GM19328 (cell line): Measurements from ENCODE around the gene NHERF2.
A peak's percentile ranks its signal among the peaks of the same experiment; 100 is the strongest.

ENCODE experiments used
- ATAC-seq: cut with Tn5 transposase; IDR thresholded peaks from one replicate; pipeline ENCODE4 v1.9.1; 2021; ENCODE audit warnings: mild to moderate bottlenecking, moderate library complexity; ENCODE audit not compliant: unreplicated experiment

Gene NHERF2

GRCh38 chr16:2026461-2027023 lies at the start of gene NHERF2:
Gene NHERF2, plus strand, starts transcription at chr16:2026902. Its CDS starts 104 bp downstream, at chr16:2027006.
- no peak for ATAC-seq

- ATAC-seq: no peak
These were observed 49.5 kb upstream of the NHERF2 start for GRCh38 chr16:1976951-1977874.

DNA sequence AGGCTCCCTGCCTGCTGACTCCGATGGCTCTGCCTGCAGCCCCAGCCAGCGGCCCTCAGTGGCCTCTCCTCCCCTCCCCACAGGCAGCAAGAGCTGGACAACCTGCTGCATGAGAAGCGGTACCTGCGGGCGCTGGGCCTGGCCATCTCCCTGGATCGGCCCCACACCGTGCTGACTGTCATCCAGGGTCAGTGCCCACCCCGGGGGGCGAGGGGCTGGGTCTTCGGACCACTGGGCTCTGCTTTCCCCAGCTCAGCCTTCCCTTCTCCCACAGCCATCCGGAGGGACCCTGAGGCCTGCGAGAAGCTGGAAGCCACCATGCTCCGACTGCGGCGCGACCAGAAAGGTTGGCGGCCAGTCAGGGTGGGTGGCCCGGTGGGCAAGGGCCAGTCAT lies 48.8 kb upstream of the NHERF2 start:
- ATAC-seq: no peak

DNA sequence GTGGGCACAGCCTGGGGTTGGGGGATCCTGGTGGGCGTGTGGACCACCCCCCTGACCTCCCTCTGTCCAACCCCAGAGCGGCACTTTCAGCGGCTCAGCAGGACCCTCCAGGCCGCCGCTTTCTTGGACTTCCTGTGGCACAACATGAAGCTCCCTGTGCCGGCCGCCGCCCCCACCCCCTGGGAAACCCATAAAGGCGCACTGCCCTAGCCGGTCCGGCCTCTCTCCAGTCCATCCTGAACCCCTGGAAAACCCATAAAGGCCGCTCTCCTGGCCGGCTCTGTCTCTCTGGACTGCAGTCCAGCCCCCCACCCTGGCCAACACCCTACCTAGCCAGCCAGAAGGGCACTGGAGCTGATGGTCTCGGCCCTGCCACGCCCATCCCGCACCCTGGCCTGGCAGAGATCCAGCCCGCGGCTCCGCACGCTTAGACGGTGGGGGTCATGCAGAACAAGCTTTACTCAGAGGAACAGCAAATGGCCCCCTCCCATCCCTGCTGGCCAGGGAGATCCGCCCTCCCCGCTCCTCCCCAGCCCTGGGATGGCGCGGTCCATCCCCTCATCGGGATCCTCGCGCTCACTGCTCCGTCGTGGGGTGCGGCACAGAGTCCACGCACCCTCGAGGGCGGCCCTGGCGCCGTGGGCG lies 48.1 kb upstream of the NHERF2 start:
- no peak for ATAC-seq

GRCh38 chr16:1979271-1980029 lies 47.3 kb upstream of the NHERF2 start:
- ATAC-seq: no peak

- no peak for ATAC-seq
These were observed 46.5 kb upstream of the NHERF2 start for GRCh38 chr16:1980030-1980769.

DNA sequence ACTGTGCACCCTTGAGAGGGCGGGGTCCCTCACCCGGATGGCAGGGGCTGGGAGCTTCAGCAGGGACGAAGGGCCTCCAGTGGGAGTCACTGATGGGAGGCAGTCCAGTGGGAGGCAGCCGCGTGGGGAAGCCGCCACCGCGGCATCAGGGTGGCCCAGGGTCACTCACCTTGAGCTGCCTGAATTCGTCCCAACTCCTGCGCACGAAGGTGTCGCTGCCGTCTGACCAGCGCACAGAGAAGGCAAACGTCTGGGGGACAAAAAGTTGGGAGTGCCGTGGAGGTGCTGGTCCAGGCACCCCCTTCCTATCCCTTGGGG lies 46.0 kb upstream of the NHERF2 start:
- no peak for ATAC-seq

- no peak for ATAC-seq
These were observed 45.3 kb upstream of the NHERF2 start, which contains the start of gene NOXO1 for GRCh38 chr16:1981398-1981836. Gene NOXO1, minus strand, starts transcription at chr16:1981469. Its CDS starts 290 bp downstream, at chr16:1981179.

DNA sequence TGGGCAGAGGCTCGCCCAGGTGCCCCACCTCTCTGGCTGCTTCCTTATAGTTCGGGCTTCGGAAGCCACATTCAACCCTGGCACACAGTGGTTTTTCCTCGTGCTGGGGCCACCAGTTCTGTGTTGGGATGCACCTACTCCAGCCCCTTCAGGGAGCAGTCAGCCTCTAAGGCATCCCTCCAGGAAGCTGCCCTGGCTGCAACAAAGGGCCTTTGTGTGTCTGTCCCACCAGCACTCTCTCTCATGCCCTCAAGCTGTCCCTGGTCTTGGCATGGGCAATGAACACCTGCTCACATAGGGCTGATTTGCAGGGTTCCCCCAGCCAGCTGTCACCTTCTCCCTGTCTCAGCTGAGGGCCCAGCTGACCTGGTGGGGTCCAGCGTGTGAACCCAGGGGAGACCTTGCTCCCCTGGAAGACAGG lies 44.7 kb upstream of the NHERF2 start:
- no peak for ATAC-seq

DNA sequence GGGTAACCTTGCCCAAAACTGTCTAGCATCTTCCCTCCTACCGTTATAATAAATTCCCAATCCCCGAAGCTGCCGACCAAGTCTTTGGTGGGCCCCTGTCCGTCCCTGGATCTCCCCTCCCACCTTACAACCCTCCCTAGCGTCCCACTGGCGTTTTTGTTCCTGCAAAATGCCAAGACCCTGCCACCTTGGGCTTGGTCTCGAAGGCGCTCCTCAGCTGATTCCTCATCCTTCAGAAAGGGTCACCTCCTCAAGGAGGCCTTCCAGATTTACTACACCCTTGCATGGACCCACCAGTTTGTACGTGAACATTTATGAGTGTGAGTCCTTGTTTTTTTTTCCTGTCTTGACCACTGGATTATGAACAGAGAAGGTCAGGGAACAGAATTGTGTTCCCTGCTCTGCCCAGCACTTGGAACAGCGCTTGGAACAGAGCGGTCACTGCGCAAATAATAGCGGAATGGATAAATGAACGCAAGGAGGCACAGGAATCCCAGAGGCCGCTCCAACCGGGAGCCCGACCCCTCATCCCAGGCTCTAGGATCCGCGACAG lies 43.6 kb upstream of the NHERF2 start:
- ATAC-seq: no peak

GRCh38 chr16:1983544-1984346 lies 43.0 kb upstream of the NHERF2 start, which contains the start of gene GFER:
Gene GFER, plus strand, starts transcription at chr16:1984193. Its CDS starts 26 bp downstream, at chr16:1984219.
- peak; percentile 88 for ATAC-seq

DNA sequence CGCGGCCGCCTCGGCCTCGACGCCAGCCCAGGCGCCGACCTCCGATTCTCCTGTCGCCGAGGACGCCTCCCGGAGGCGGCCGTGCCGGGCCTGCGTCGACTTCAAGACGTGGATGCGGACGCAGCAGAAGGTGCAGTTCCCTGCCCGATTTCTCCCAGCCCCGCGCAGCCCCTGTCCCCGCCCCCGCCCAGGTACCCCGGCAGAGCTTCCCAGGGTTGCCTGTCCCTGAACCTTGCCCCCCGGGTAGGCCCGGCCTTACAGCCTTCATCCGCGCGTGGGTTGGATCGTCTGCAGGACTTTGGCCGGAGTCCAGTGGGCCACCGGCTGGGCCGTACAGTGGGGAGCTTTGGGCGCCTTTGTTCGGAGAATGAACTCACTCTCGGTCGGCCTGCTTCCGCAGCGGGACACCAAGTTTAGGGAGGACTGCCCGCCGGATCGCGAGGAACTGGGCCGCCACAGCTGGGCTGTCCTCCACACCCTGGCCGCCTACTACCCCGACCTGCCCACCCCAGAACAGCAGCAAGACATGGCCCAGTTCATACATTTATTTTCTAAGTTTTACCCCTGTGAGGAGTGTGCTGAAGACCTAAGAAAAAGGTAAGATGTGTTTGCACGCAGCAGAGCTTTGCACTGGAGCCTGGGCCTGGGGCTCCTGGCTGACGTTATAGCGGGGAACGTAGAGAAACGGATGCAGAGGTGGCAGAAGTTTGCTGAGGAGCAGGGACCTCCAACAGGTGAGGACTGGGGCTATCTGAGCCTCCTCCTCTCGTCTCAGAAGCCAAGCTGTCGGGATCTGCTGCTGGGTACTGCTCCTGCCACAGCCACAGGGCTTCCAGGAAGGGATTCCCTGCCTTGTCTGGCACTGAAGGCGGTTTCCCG lies 42.1 kb upstream of the NHERF2 start:
- peak; percentile 5 for ATAC-seq

DNA sequence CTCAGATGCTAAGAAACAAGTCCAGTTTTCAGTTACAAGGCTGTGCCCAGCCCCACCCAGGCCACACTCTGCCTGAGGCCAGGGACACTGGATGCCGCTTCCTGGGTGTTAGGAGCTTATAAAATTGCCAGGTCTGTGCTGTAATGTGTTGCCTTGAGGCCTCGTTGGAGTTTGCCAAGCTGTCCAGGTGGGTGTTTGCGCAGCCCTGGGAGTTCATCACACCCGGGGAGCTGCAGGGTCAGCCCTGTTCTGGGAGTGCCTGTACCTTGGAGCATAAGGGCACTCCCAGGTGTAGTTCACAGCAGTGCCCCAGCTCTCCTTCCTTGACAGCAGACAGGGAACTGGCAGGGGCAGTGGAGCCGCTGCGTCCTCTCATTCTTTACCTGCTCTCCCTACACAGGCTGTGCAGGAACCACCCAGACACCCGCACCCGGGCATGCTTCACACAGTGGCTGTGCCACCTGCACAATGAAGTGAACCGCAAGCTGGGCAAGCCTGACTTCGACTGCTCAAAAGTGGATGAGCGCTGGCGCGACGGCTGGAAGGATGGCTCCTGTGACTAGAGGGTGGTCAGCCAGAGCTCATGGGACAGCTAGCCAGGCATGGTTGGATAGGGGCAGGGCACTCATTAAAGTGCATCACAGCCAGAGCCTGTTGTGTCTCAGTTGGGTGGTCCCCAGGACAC lies 41.1 kb upstream of the NHERF2 start:
- no peak for ATAC-seq

GRCh38 chr16:1987198-1987597 lies 39.5 kb upstream of the NHERF2 start:
- no peak for ATAC-seq

DNA sequence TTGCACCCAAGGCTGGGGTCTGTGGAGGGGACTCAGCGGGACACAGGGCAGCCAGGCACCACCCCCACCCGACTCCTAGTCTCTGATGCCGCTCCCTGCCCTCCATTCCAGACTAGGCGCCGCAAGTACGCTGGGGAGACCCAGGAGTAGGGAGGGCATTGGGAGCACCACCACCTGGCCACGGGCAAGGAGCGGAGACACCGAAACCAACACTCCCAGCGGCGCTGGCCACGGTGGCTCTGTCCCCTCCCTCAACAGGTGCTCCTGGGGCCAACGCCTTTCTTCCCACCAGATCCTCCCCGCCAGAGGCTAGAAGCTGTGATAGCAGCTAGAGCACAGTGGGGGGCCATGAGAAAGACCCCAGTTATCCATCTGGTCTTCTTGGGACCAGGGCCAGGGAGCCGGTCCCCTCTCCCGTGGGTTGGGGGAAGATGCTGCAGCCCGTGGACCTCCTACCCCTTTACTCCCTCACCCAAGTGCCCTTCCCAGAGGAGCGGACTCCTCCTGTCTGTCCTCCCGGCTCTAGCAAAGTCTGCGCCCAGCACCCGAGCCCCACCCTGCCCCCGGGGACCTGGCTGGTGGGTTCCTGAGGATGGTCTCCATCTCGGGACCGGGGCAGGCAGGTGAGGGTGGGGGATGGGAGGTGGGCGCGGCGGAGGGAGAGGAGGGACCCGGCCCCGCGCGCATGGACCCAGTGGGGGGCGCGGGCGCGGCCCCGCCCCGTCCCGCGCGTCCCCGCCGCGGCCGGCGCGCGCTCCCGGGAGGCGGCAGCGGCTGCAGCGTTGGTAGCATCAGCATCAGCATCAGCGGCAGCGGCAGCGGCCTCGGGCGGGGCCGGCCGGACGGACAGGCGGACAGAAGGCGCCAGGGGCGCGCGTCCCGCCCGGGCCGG lies 37.2 kb upstream of the NHERF2 start, which contains the start of gene SYNGR3:
Gene SYNGR3, plus strand, starts transcription at position 762 of the 892 bp plus-strand sequence. CDS start 133 bp downstream, outside the sequence.
- ATAC-seq: no peak

DNA sequence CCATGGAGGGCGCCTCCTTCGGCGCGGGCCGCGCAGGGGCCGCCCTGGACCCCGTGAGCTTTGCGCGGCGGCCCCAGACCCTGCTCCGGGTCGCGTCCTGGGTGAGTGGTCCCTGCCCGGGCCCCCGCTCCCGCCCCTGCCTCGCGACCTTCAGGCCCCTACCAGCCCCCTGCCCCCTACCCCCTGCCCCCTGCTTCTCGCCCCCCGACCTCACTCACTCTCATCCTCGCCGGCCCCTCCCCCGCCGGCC lies 36.7 kb upstream of the NHERF2 start:
- no peak for ATAC-seq
